ENCODE data around the gene TAB3.

GRCh38 chrX:30794497-30794896 is 94.6 kb downstream of the TAB3 start:
- TF ChIP-seq POLR2AphosphoS5 (IDR thresholded peaks at IDR 0.05; ENCODE audit: low read depth, low read length) (no peak), SPI1 (IDR thresholded peaks at IDR 0.05; ENCODE audit: low read depth, low read length) (no peak), PAX5 (IDR thresholded peaks at IDR 0.05; ENCODE audit: insufficient read depth, low read length, severe bottlenecking) (no peak)
